Colonic mucosa (tissue), 4 donors: ENCODE results near the gene DPP6. TPM values are rescaled to one million over a fixed set of nuclear protein-coding genes. Genes with fewer than 3 reads are reported as not detected.

Source experiments
- DNase-seq: peaks from one replicate; pipeline ENCODE4 v3.0.0-alpha.2; 2020
- H3K27ac ChIP-seq: fragments of 200-600 bp; one replicate; pipeline ENCODE4 v1.8.0; 2021
- H3K27me3 ChIP-seq: fragments of 200-600 bp; one replicate; pipeline ENCODE4 v1.8.0; 2021
- H3K36me3 ChIP-seq: fragments of 200-600 bp; one replicate; pipeline ENCODE4 v1.8.0; 2021
- H3K4me1 ChIP-seq: fragments of 200-600 bp; one replicate; pipeline ENCODE4 v1.8.0; 2021; ENCODE audit warnings: mild to moderate bottlenecking
- H3K4me3 ChIP-seq: fragments of 200-600 bp; one replicate; pipeline ENCODE4 v1.8.0; 2021
- H3K9ac ChIP-seq, 2 donors: one replicate each; pipeline ENCODE4 v1.7.0; 2013; ENCODE audit warnings: control low read depth in 2 of 2, low read depth in 2 of 2, low read length in 2 of 2
- H3K9me3 ChIP-seq: fragments of 200-600 bp; one replicate; pipeline ENCODE4 v1.8.0; 2021
- intact Hi-C: fragments of 100-400 bp; cut with DNase I; formaldehyde crosslinking; loops from one replicate; pipeline ENCODE4 v1.14.1; 2022
- total RNA-seq, 2 donors: library from RNA; stranded (reverse); fragmentation: NEBNext Ultra II Directional in 1 of 2; extraction: Animal tissue kit (Norgen Biotek cat#: 25700) in 1 of 2; gene quantifications; one replicate each; pipeline ENCODE4 v1.2.1, GENCODE V29; 2021
- TF ChIP-seq, protein P1 (sequence below): fragments of 200-600 bp; IDR thresholded peaks from one replicate; pipeline ENCODE4 v1.8.0; 2022; ENCODE audit warnings: antibody characterized with exemption, mild to moderate bottlenecking
- donor health status: healthy.
- donor health status: DM: no; HTN: no; CAD: no.
- donor health status: DM: no; HTN: no; CAD: no.

DPP6 gene
- total RNA-seq, 2 donors from 2014 or later, result 0.17 to 3.9 TPM

DNA sequence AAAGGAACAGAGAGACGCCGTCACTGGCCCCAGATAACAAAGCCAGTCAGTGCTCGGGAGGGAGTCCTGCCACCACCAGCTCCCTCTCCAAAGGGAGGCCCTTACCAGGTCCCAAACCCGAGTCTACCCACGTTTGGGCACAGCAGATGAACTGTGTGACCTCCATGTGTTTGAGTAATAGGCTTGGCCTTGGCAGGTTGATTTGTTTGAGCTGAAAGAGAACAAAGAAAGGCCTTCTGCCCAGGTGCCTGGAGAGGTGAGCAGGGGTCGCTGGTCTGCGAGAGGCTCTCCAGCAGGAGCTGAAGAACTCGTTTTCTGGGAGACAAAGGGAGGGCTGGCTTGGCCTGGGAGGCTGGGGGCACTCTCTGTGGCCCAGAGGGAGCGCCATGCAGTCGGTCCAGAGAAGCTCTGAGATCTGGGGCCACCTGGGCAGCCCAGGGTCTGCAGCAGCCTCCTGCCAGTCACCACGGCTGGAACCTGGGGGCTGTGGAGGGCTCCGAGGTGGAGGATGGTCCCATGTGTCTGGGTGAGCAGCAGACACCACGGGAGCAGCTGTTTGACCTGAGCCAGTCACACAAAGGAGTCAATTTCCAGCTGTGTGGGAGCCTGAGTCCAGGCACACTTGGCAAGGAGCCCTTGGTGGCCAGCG, 851.0 kb downstream of the DPP6 start:
- TF ChIP-seq, protein P1, sequence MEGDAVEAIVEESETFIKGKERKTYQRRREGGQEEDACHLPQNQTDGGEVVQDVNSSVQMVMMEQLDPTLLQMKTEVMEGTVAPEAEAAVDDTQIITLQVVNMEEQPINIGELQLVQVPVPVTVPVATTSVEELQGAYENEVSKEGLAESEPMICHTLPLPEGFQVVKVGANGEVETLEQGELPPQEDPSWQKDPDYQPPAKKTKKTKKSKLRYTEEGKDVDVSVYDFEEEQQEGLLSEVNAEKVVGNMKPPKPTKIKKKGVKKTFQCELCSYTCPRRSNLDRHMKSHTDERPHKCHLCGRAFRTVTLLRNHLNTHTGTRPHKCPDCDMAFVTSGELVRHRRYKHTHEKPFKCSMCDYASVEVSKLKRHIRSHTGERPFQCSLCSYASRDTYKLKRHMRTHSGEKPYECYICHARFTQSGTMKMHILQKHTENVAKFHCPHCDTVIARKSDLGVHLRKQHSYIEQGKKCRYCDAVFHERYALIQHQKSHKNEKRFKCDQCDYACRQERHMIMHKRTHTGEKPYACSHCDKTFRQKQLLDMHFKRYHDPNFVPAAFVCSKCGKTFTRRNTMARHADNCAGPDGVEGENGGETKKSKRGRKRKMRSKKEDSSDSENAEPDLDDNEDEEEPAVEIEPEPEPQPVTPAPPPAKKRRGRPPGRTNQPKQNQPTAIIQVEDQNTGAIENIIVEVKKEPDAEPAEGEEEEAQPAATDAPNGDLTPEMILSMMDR, result no peak

DNA sequence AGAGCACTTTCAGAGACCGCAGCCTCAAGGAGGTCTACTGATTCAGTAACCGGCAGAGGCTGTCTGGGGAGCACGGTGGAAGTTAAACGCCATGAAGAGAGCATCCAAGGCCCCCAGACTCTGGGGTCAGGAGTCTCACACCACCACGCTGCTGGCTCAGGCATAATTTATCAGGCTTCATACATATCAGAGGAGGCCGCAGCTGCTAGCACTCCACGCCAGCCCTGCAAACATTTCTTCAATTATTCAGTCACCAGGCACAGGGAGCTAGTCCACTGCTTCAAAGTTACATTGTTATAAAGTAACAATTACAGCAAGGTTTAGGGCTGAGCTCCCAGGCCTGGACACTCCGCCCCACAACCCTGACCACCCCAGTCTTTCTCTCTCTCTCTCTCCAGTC, 852.9 kb downstream of the DPP6 start:
- Histone ChIP-seq H3K9me3 (no peaks in the 10 kb centered on the region), H3K27me3 (no peaks in the 10 kb centered on the region), H3K36me3 (no peaks in the 10 kb centered on the region), H3K9ac (no peak overlapping the region), H3K4me3 (no peak overlapping the region), H3K4me1 (no peaks in the 10 kb centered on the region), H3K27ac (no peak overlapping the region)
- intact Hi-C loops, result no loop called here
- TF ChIP-seq, protein P1, result no peak
- no peak for DNase-seq

More for the DNA sequence above, 851.0 kb downstream of the DPP6 start:
- intact Hi-C loops, result no loop called here
- DNase-seq, result no peak
- Histone ChIP-seq H3K9me3 (no peaks in the 10 kb centered on the region), H3K9ac (no peak overlapping the region), H3K4me1 (no peaks in the 10 kb centered on the region), H3K27me3 (no peaks in the 10 kb centered on the region), H3K4me3 (no peak overlapping the region), H3K36me3 (no peaks in the 10 kb centered on the region), H3K27ac (no peak overlapping the region)

- DNase-seq, result no peak
- H3K9ac ChIP-seq, result no peak overlapping the region
- H3K27me3 ChIP-seq, result no peaks in the 10 kb centered on the region
- no peak overlapping the region for H3K27ac ChIP-seq
- H3K4me1 ChIP-seq, result no peaks in the 10 kb centered on the region
- no peaks in the 10 kb centered on the region for H3K9me3 ChIP-seq
- H3K4me3 ChIP-seq, result no peak overlapping the region
- H3K36me3 ChIP-seq, result no peaks in the 10 kb centered on the region
- TF ChIP-seq, protein P1, result no peak
- intact Hi-C loops, result no loop called here
Observed at GRCh38 chr7:154905615-154906014, 853.4 kb downstream of the DPP6 start.

DNA sequence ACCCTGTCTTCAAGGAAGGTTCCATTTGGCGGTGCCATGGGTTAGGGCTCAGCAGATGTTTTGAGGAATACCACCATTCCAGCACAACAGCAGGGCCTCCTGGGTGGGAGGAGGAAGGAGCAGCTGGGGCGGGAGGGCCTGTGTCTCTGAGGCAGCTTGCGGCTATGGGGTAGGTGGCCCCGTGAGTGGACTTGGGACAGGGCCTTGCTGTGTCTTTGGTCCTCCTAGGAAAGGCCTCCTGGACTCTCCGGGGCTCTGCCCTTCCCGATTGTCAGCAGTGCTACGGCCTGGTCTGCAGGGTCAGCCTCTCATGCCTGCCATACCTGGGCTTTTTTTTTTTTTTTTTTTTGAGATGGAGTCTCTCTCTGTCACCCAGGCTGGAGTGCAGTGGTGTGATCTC, 854.0 kb downstream of the DPP6 start:
- Histone ChIP-seq H3K4me1 (no peaks in the 10 kb centered on the region), H3K36me3 (no peaks in the 10 kb centered on the region), H3K9ac (no peak overlapping the region), H3K27me3 (no peaks in the 10 kb centered on the region), H3K4me3 (no peak overlapping the region), H3K9me3 (no peaks in the 10 kb centered on the region), H3K27ac (no peak overlapping the region)
- DNase-seq, result no peak
- intact Hi-C loops, result no loop called here
- TF ChIP-seq, protein P1, result no peak

GRCh38 chr7:154906736-154907355, 854.6 kb downstream of the DPP6 start:
- no peaks in the 10 kb centered on the region for H3K36me3 ChIP-seq
- intact Hi-C loops, result no loop called here
- H3K27me3 ChIP-seq, result no peaks in the 10 kb centered on the region
- TF ChIP-seq, protein P1, result no peak
- no peak overlapping the region for H3K4me3 ChIP-seq
- H3K27ac ChIP-seq, result no peak overlapping the region
- H3K9ac ChIP-seq, result no peak overlapping the region
- DNase-seq, result no peak
- no peaks in the 10 kb centered on the region for H3K4me1 ChIP-seq
- no peaks in the 10 kb centered on the region for H3K9me3 ChIP-seq
